CD14-positive monocyte (primary cell): Measurements from ENCODE around the gene CNTN5. TPM values are rescaled to one million over a fixed set of nuclear protein-coding genes. Genes with fewer than 3 reads are reported as not detected.

Experiments used
- DNase-seq, 3 donors: peaks; one replicate each; pipeline ENCODE4 v3.0.0-alpha.2; 2011 to 2022
- H2AFZ ChIP-seq: 2 replicates; pipeline ENCODE4 v1.6.0; 2012; ENCODE audit warnings: mild to moderate bottlenecking, low read depth, low read length, inconsistent platforms; ENCODE audit not compliant: insufficient read depth, poor library complexity, severe bottlenecking
- H3K27ac ChIP-seq, 2 donors: 1 replicate in 1 of 2; 2 replicates in 1 of 2; pipeline ENCODE4 v1.5.1; 2012 to 2013; ENCODE audit warnings: low read length in 2 of 2, control low read depth in 1 of 2, inconsistent platforms in 1 of 2, low read depth in 1 of 2, mild to moderate bottlenecking in 1 of 2
- H3K27me3 ChIP-seq, 2 donors: one replicate each; pipeline versions ENCODE4 v1.6.0 to v1.6.1; 2011 to 2013; ENCODE audit warnings: low read length in 2 of 2; ENCODE audit not compliant: control insufficient read depth in 2 of 2, insufficient read depth in 2 of 2
- H3K36me3 ChIP-seq, 2 donors: replicated peaks in 1 of 2; 1 replicate in 1 of 2; 2 replicates in 1 of 2; pipeline versions ENCODE4 v1.5.1 to v1.6.1; 2012 to 2013; ENCODE audit warnings: low read length in 2 of 2, control low read depth in 1 of 2, inconsistent platforms in 1 of 2, mild to moderate bottlenecking in 1 of 2; ENCODE audit not compliant: insufficient read depth in 2 of 2, control insufficient read depth in 1 of 2
- H3K4me1 ChIP-seq, 2 donors: 1 replicate in 1 of 2; 2 replicates in 1 of 2; pipeline versions ENCODE4 v1.5.1 to v1.6.1; 2012 to 2013; ENCODE audit warnings: low read length in 2 of 2, control low read depth in 1 of 2, inconsistent platforms in 1 of 2, mild to moderate bottlenecking in 1 of 2, moderate library complexity in 1 of 2; ENCODE audit not compliant: insufficient read depth in 2 of 2, control insufficient read depth in 1 of 2
- H3K4me2 ChIP-seq: replicated peaks from 2 replicates; pipeline ENCODE3; 2012; ENCODE audit warnings: low read length, moderate library complexity, mild to moderate bottlenecking; ENCODE audit not compliant: poor library complexity, severe bottlenecking; ENCODE audit errors: extremely low read depth
- H3K4me3 ChIP-seq, 3 experiments: fragments of 200-600 bp in 1 of 3; sonication (generic) in 1 of 3; replicated peaks in 1 of 3; 1 replicate in 2 of 3; 2 replicates in 1 of 3; pipeline ENCODE4 v1.5.1; 2011 to 2013; ENCODE audit warnings: low read length in 3 of 3, mild to moderate bottlenecking in 3 of 3, control low read depth in 2 of 3, low read depth in 2 of 3, inconsistent platforms in 1 of 3, moderate library complexity in 1 of 3
- H3K79me2 ChIP-seq: 2 replicates; pipeline ENCODE4 v1.6.0; 2012; ENCODE audit warnings: mild to moderate bottlenecking, control low read depth, inconsistent platforms, low read length, moderate library complexity; ENCODE audit not compliant: insufficient read depth
- H3K9ac ChIP-seq: 2 replicates; pipeline ENCODE4 v1.6.0; 2017; ENCODE audit warnings: low read length, mild to moderate bottlenecking; ENCODE audit not compliant: insufficient read depth, poor library complexity, severe bottlenecking
- H3K9me3 ChIP-seq, 2 donors: replicated peaks in 1 of 2; 1 replicate in 1 of 2; 2 replicates in 1 of 2; pipeline versions ENCODE4 v1.5.1 to v1.6.1; 2012 to 2013; ENCODE audit warnings: low read length in 2 of 2, control low read depth in 1 of 2; ENCODE audit not compliant: control insufficient read depth in 1 of 2, insufficient read depth in 1 of 2
- H4K20me1 ChIP-seq: 2 replicates; pipeline ENCODE4 v1.6.0; 2012; ENCODE audit warnings: mild to moderate bottlenecking, low read length, control low read depth, moderate library complexity; ENCODE audit not compliant: insufficient read depth
- H3K27ac Mint-ChIP-seq, 7 donors: one replicate each; pipeline ENCODE4 v1.8.0; 2020; ENCODE audit warnings: mild to moderate bottlenecking in 7 of 7, mixed read lengths in 7 of 7, moderate library complexity in 6 of 7, inconsistent platforms in 2 of 7
- H3K27me3 Mint-ChIP-seq, 3 donors: one replicate each; pipeline ENCODE4 v1.8.0; 2021 to 2022; ENCODE audit warnings: low read depth in 3 of 3, mild to moderate bottlenecking in 3 of 3, mixed read lengths in 3 of 3, moderate library complexity in 3 of 3, inconsistent platforms in 1 of 3
- H3K36me3 Mint-ChIP-seq, 2 donors: one replicate each; pipeline ENCODE4 v1.8.0; 2020; ENCODE audit warnings: mixed read lengths in 2 of 2, inconsistent platforms in 1 of 2, mild to moderate bottlenecking in 1 of 2
- H3K4me1 Mint-ChIP-seq: one replicate; pipeline ENCODE4 v1.8.0; 2020; ENCODE audit warnings: mild to moderate bottlenecking, mixed read lengths
- H3K4me3 Mint-ChIP-seq, 2 donors: one replicate each; pipeline ENCODE4 v1.8.0; 2020; ENCODE audit warnings: mild to moderate bottlenecking in 2 of 2, mixed read lengths in 2 of 2, moderate library complexity in 1 of 2
- H3K9me3 Mint-ChIP-seq, 7 donors: one replicate each; pipeline ENCODE4 v1.8.0; 2020 to 2022; ENCODE audit warnings: mixed read lengths in 7 of 7, mild to moderate bottlenecking in 6 of 7, moderate library complexity in 6 of 7, inconsistent platforms in 2 of 7
- WGBS: methylation state at CpG from one replicate; pipeline ENCODE4 v1.1.5; 2013; ENCODE audit warnings: missing lambda C conversion rate; ENCODE audit not compliant: insufficient coverage; 5-methylcytosine and 5-hydroxymethylcytosine counted together
- intact Hi-C, 2 donors: fragments of 100-400 bp; cut with micrococcal nuclease; formaldehyde crosslinking; loops; one replicate each; pipeline versions ENCODE4 v1.15.0 to v1.15.1; 2023
- polyA plus RNA-seq, 3 donors: library from polyadenylated mRNA; depleted of rRNA in 1 of 3; unstranded in 2 of 3; stranded (reverse) in 1 of 3; fragments of 300-500 nt in 2 of 3; fragments of >200 nt in 1 of 3; fragmentation: Illumina TruSeq in 2 of 3; gene quantifications; 1 replicate in 2 of 3; 2 replicates in 1 of 3; pipeline ENCODE4 v1.2.3, GENCODE V29; 2012 to 2021
- TF ChIP-seq, protein P1 (sequence below): fragments of 200-600 bp; IDR thresholded peaks from one replicate; pipeline ENCODE4 v1.8.0; 2022; ENCODE audit warnings: antibody characterized with exemption, mild to moderate bottlenecking

Gene CNTN5
- polyA plus RNA-seq, 3 donors = not detected

- no peak overlapping the region for H3K4me3 ChIP-seq
- H3K4me3 Mint-ChIP-seq = no peak overlapping the region
- peaks cover 2% of the 10 kb centered on the region for H3K4me1 Mint-ChIP-seq
- H3K27me3 ChIP-seq = no peaks in the 10 kb centered on the region
- no peaks in the 10 kb centered on the region for H4K20me1 ChIP-seq
- H3K36me3 ChIP-seq = no peaks in the 10 kb centered on the region
- intact Hi-C loops = no loop called here
- H3K9me3 Mint-ChIP-seq = no peaks in the 10 kb centered on the region
- H3K27ac Mint-ChIP-seq = no peak overlapping the region
- no peaks in the 10 kb centered on the region for H3K4me1 ChIP-seq
- H3K9me3 ChIP-seq = no peaks in the 10 kb centered on the region
- no peaks in the 10 kb centered on the region for H3K79me2 ChIP-seq
- no peak for DNase-seq
- no peak overlapping the region for H3K4me2 ChIP-seq
- TF ChIP-seq, protein P1, sequence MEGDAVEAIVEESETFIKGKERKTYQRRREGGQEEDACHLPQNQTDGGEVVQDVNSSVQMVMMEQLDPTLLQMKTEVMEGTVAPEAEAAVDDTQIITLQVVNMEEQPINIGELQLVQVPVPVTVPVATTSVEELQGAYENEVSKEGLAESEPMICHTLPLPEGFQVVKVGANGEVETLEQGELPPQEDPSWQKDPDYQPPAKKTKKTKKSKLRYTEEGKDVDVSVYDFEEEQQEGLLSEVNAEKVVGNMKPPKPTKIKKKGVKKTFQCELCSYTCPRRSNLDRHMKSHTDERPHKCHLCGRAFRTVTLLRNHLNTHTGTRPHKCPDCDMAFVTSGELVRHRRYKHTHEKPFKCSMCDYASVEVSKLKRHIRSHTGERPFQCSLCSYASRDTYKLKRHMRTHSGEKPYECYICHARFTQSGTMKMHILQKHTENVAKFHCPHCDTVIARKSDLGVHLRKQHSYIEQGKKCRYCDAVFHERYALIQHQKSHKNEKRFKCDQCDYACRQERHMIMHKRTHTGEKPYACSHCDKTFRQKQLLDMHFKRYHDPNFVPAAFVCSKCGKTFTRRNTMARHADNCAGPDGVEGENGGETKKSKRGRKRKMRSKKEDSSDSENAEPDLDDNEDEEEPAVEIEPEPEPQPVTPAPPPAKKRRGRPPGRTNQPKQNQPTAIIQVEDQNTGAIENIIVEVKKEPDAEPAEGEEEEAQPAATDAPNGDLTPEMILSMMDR = no peak
- no peak overlapping the region for H3K9ac ChIP-seq
- H3K27me3 Mint-ChIP-seq = no peaks in the 10 kb centered on the region
- H3K36me3 Mint-ChIP-seq = no peaks in the 10 kb centered on the region
- H2AFZ ChIP-seq = no peak overlapping the region
- no peak overlapping the region for H3K27ac ChIP-seq
Observed at GRCh38 chr11:99065121-99065520, 44.4 kb downstream of the CNTN5 start.

DNA sequence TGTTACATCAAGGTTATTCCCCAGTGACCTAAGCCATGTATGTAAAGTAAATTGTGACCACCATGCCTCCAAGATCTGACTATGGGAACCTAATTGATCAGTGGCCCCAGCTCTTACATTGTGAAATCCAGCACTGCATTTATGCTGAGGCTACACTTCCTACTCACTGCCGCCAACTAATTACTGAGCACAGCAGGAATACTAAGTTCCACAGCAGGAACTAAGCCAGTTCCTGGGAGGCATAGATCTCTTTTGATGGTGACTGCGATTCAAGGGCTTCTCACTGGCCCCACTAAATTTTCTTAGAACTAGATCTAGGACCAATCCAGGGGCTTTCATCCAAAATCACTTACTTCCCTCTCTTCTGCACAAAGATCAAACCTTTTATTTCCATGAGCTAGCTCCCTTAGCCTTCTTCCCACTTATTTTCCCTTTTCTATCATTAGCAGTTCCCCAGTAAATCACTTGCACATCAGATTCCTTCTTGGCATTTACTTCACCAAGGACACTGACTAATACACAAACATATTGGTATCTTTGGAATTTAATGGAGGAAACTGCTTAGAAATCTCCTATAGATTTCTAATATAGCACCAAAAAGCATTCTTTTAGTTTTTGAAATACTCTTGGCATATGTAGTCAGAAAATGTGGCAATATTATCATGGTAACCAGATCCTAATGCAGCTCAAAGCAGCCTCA, 46.0 kb downstream of the CNTN5 start:
- Histone ChIP-seq H3K27me3 (no peaks in the 10 kb centered on the region), H2AFZ (no peak overlapping the region), H3K9ac (no peak overlapping the region), H3K9me3 (no peaks in the 10 kb centered on the region), H3K36me3 (no peaks in the 10 kb centered on the region), H3K4me3 (no peak overlapping the region), H3K4me2 (no peak overlapping the region), H4K20me1 (no peaks in the 10 kb centered on the region), H3K4me1 (no peaks in the 10 kb centered on the region), H3K27ac (no peak overlapping the region), H3K79me2 (no peaks in the 10 kb centered on the region)
- TF ChIP-seq, protein P1 = no peak
- H3K27me3 Mint-ChIP-seq = no peaks in the 10 kb centered on the region
- WGBS = 85% methylated on average over 2 of the region's 2 CpGs
- DNase-seq = no peak
- H3K27ac Mint-ChIP-seq = no peak overlapping the region
- intact Hi-C loops = no loop called here
- no peaks in the 10 kb centered on the region for H3K36me3 Mint-ChIP-seq
- H3K4me1 Mint-ChIP-seq = peaks cover 2% of the 10 kb centered on the region
- no peaks in the 10 kb centered on the region for H3K9me3 Mint-ChIP-seq
- no peak overlapping the region for H3K4me3 Mint-ChIP-seq
